ENCODE data around the gene PTF1A. TPM values are rescaled to one million over a fixed set of nuclear protein-coding genes. Genes with fewer than 3 reads are reported as not detected.

Gene PTF1A
- total and polyA plus RNA-seq, 10 of the 15 experiments (the other 5 are each of a cell fraction or from before 2014, with no cell fraction given): not detected

GRCh38 chr10:23150610-23151009 lies 41.5 kb upstream of the PTF1A start:
- Histone ChIP-seq H2AFZ (ENCODE audit: control insufficient read depth, low read depth, low read length) (no peak overlapping the region), H3K9me3 (replicated peaks; ENCODE audit: control insufficient read depth, insufficient read depth, low read length) (no peaks in the 10 kb centered on the region), H4K20me1 (ENCODE audit: control insufficient read depth, insufficient read depth) (no peaks in the 10 kb centered on the region), H3K27ac (ENCODE audit: control insufficient read depth, insufficient read depth) (no peak overlapping the region), H3K36me3 (ENCODE audit: control insufficient read depth in 2 of 2, insufficient read depth in 2 of 2, low read length in 1 of 2) (no peaks in the 10 kb centered on the region), H3K79me2 (ENCODE audit: control insufficient read depth, insufficient read depth, low read length) (no peaks in the 10 kb centered on the region), H3K27me3 (replicated peaks in 1 of 2; ENCODE audit: control insufficient read depth in 2 of 2, insufficient read depth in 2 of 2, low read length in 1 of 2) (no peaks in the 10 kb centered on the region), H3K4me3 (no peak overlapping the region), H3K9ac (ENCODE audit: control insufficient read depth, insufficient read depth, low read length) (no peak overlapping the region), H3K4me1 (ENCODE audit: control insufficient read depth, insufficient read depth, low read length) (no peaks in the 10 kb centered on the region; the same call in 1 of the 2 replicates), H3K4me2 (ENCODE audit: control insufficient read depth, insufficient read depth) (no peak overlapping the region)
- DNase-seq (ENCODE audit: low read depth, low spot score) (no peak), ATAC-seq (no peak), FAIRE-seq (no peak)
- ChIA-PET SMC1A (ENCODE audit: uncharacterized antibody, unreplicated experiment) (no interaction called here), RAD21 (ENCODE audit: unreplicated experiment) (no interaction called here), POLR2A (no interaction called here), CTCF (no interaction called here)
- WGBS (ENCODE audit: insufficient coverage, insufficient replicate concordance, low lambda C conversion rate, missing lambda C conversion rate): 54% methylated on average over 12 of the region's 12 CpGs
- no TSS peak for BruUV-seq (replicated peaks)
- in situ Hi-C loops (cut with MboI) (no loop called here), intact Hi-C loops (cut with micrococcal nuclease; ENCODE audit: unreplicated experiment) (no loop called here)
- TF ChIP-seq, protein P1, sequence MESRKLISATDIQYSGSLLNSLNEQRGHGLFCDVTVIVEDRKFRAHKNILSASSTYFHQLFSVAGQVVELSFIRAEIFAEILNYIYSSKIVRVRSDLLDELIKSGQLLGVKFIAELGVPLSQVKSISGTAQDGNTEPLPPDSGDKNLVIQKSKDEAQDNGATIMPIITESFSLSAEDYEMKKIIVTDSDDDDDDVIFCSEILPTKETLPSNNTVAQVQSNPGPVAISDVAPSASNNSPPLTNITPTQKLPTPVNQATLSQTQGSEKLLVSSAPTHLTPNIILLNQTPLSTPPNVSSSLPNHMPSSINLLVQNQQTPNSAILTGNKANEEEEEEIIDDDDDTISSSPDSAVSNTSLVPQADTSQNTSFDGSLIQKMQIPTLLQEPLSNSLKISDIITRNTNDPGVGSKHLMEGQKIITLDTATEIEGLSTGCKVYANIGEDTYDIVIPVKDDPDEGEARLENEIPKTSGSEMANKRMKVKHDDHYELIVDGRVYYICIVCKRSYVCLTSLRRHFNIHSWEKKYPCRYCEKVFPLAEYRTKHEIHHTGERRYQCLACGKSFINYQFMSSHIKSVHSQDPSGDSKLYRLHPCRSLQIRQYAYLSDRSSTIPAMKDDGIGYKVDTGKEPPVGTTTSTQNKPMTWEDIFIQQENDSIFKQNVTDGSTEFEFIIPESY (IDR thresholded peaks at IDR 0.05): no peak
- TF ChIP-seq IRF4 (IDR thresholded peaks at IDR 0.05; ENCODE audit: low read depth, low read length) (no peak), NRF1 (conservative IDR thresholded peaks at IDR 0.05; ENCODE audit: low read depth, low read length) (no peak), EED (IDR thresholded peaks at IDR 0.05; ENCODE audit: low read depth) (no peak), HSF1 (IDR thresholded peaks at IDR 0.05; ENCODE audit: low read depth, low read length) (no peak), NR2C1 (IDR thresholded peaks at IDR 0.05) (no peak), SIN3A (IDR thresholded peaks at IDR 0.05; ENCODE audit: low read depth, low read length) (no peak), NR2F1 (conservative IDR thresholded peaks at IDR 0.05) (no peak), NFYA (IDR thresholded peaks at IDR 0.05; ENCODE audit: borderline replicate concordance, low read depth, low read length) (no peak), IKZF2 (IDR thresholded peaks at IDR 0.05) (no peak), DPF2 (IDR thresholded peaks at IDR 0.05) (no peak), RFX5 (IDR thresholded peaks at IDR 0.05; ENCODE audit: low read depth, low read length) (no peak)
- TF ChIP-seq, protein P2, sequence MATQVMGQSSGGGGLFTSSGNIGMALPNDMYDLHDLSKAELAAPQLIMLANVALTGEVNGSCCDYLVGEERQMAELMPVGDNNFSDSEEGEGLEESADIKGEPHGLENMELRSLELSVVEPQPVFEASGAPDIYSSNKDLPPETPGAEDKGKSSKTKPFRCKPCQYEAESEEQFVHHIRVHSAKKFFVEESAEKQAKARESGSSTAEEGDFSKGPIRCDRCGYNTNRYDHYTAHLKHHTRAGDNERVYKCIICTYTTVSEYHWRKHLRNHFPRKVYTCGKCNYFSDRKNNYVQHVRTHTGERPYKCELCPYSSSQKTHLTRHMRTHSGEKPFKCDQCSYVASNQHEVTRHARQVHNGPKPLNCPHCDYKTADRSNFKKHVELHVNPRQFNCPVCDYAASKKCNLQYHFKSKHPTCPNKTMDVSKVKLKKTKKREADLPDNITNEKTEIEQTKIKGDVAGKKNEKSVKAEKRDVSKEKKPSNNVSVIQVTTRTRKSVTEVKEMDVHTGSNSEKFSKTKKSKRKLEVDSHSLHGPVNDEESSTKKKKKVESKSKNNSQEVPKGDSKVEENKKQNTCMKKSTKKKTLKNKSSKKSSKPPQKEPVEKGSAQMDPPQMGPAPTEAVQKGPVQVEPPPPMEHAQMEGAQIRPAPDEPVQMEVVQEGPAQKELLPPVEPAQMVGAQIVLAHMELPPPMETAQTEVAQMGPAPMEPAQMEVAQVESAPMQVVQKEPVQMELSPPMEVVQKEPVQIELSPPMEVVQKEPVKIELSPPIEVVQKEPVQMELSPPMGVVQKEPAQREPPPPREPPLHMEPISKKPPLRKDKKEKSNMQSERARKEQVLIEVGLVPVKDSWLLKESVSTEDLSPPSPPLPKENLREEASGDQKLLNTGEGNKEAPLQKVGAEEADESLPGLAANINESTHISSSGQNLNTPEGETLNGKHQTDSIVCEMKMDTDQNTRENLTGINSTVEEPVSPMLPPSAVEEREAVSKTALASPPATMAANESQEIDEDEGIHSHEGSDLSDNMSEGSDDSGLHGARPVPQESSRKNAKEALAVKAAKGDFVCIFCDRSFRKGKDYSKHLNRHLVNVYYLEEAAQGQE (IDR thresholded peaks at IDR 0.05; ENCODE audit: low read depth, low read length): no peak

Data from GM12878 (cell line).